HG03469 (cell line): ENCODE results near the gene MND1.
A peak's percentile ranks its signal among the peaks of the same experiment; 100 is the strongest.
"Not testable (repeated sequence)": the region's sequence is repeated elsewhere in the genome, so short reads cannot be mapped to it uniquely, and the experiment has no call there.

ENCODE experiments used
- ATAC-seq: cut with Tn5 transposase; IDR thresholded peaks from one replicate; pipeline ENCODE4 v1.9.1; 2021; ENCODE audit warnings: mild to moderate bottlenecking, moderate library complexity, moderate number of reproducible peaks; ENCODE audit not compliant: unreplicated experiment

The MND1 gene

DNA sequence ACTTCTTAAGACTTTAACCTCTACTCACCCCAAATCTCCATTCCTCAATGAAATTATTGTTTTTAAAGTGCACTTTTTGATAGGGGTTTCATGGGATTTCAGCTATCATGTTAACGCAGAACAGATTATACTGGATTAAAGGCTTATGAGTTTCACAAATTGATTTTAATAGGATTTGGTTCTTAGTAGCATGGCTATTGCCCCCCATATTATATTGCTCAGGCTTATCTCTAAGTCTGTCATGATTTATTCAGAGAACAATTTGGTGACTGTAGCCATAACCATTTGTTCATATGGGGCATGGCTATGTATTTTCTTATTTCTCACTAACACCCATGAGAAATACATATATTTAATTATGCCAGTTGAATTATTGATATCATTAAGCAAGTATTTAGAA lies 57.0 kb downstream of the MND1 start:
- no peak for ATAC-seq

DNA sequence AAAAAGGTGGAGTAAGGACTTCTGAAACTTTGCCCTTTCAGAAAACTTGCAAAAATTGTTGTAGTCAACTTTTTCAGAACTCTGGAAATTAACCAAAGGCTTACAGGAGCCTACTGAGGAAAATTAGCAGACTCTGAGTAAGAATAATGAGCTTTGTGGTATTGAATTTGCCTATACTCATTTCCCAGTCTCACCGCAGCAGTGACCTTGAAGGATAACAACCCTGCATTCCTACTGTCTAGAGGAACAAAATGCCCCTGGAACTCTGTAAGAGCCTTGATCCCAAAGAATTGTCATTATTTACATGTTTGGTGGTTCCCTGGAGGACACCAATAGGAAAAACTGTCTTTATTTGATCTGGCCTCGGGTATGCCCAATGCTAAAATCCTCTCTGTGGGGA lies 57.9 kb downstream of the MND1 start:
- no peak for ATAC-seq

DNA sequence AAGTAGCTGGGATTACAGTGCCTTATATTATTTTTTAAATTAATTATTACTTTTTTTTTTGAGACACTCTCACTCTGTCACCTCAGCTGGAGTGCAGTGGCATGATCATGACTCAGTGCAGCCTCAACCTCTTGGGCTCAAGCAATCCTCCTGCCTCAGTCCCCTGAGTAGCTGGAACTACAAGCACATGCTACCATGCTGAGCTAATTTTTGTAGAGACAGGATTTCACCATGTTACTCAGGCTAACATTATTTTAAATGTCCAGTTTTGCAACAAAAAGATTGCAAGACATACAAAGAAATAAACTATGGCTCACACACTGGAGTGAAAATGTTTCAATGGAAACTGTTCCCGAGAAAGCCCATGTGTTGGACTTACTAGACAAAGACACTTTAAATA lies 59.2 kb downstream of the MND1 start:
- ATAC-seq, result no peak

DNA sequence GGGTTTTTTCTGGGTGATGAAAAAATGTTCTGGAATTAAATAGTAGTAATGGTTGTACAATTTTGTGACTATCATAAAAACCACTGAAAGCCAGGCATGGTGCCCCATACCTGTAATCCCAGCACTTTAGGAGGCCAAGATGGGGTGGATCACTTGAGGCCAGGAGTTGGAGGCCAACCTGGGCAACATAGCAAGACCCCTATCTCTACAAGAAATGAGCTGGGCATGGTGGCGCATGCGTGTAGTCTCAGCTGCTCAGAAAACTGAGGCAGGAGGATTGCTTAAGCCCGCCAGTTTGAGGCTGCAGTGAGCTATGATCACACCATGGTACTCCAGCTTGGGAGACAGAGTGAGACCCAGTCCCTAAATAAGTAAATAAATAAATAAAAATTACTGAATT lies 63.4 kb downstream of the MND1 start:
- ATAC-seq, result no peak

DNA sequence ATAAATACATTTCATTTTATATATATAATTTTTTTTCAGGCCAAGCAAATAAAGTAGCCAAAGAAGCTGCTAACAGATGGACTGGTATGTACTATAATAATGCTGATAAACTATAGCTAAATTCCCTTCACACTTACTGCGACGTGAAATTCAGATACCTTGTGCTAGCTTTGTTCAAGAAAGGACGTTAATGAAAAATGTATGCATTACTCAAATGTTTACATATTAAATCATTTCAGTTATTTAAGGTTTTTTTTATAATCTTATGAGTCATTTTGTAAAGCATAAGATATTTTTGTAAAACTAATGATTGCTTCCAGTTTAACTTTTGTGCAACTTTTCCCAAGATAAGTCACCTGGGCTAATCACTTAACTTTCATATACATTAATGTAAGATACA lies 64.4 kb downstream of the MND1 start:
- no peak for ATAC-seq

DNA sequence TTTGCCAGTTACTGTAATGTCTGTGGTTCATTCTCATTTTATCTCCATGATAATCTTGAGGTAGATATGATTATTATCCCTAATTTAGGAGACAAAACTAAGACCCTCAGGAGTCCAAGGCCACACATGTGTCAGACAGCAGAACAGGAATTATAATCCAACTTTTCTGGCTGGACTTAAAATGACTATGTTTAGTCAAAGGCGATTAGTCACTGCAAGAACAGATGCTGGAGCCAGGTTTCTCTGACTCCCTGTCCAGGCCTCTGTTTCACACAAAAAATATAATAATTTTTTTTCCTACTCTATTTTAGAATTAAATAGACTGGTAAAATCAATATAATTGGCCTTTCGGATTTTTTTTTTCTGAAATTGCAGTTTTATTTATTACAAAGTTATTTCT lies 64.9 kb downstream of the MND1 start:
- ATAC-seq, result no peak

DNA sequence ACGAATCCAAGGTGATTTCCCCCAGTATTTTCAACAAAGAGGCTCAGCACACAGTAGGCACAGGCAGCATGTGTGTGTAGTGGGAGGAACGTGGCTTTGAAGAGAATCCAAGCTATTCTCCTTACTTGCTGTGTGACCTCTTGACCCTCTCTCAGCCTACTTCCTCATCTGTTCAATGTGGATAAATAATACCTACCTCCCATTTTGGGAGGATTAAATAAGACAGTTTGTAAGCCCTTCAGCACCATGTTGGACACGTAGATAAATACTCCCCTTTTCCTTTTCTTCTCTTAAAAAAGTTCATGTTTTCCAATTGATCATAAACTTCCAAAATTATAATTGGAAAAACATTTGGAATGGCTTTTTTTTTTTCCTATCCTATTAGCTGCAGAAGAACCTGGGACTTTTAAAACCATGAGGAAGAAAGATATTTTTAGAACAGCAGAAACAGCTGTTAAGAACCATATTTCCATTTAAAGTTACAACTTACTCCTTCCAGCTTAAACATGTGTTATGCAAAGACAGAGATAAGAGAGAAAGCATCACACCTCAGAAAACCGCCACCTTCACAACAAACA lies 65.5 kb downstream of the MND1 start:
- no peak for ATAC-seq

DNA sequence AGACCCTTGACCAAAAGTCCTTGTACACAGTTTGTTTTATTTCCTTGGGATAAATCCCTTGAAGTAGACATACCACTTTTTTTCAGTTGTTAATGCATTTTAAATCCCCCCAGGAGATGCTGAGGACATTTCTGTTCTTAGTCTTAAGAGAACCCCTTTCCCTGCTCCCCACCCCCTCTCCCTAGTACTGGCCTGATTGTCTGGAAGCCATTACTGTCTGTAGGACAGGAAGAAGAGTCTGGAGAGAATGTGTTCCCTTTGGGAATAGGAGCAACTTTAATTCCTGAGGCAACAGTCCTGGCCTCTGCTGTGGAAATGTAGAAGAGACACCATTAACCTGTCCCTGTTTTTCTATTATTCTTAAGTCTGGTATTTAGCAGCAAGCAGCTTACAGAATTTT lies 69.4 kb downstream of the MND1 start:
- no peak for ATAC-seq

DNA sequence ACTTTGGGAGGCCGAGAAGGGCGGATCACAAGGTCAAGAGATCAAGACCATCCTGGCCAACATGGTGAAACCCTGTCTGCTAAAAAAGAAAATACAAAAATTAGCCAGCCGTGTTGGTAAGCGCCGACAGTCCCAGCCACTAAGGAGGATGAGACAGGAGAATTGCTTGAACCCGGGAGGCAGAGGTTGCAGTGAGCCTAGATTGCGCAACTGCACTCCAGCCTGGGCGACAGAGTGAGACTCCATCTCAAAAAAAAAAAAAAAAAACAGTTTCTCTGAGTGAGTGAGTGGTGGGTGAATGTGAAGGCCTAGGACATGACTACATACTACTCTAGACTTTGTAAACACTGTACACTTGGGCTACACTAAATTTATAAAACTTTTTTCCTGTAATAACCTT lies 72.0 kb downstream of the MND1 start:
- ATAC-seq, result not testable (repeated sequence)

DNA sequence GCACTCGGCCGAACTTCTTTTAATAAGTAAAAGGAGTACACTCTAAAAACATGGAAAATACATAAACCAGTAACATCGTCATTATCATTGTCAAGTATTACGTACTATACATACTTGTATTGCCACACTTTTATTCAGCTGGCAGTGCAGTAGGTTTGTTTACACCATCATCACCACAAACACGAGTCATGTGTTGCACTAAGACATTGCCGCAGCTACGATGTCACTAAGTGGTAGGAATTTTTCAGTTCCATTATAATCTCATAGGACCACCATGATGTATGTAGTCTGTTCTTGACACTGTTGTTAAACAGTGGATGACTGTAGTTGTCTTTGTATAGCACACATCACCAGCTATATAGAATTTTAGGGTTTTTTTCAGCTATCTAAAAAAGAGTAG lies 73.6 kb downstream of the MND1 start:
- no peak for ATAC-seq

DNA sequence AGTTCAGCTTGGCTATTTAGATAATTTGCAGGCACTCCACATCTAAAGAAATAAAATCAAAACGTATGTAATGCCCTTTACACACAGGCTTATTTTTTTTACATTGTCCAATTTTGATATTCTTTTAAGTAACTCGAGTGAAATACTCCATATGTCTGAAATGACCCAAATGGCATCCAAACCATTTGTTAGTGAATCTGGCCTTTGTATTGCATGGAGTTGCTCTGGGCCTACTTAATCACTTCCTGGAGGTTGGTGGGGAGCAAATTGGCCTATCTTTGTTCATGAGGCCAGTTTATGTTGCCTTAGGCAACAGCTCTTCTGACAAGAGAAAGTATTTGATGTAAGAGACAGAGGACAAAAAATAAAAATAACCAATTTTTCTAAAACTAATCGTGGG lies 74.1 kb downstream of the MND1 start:
- no peak for ATAC-seq

DNA sequence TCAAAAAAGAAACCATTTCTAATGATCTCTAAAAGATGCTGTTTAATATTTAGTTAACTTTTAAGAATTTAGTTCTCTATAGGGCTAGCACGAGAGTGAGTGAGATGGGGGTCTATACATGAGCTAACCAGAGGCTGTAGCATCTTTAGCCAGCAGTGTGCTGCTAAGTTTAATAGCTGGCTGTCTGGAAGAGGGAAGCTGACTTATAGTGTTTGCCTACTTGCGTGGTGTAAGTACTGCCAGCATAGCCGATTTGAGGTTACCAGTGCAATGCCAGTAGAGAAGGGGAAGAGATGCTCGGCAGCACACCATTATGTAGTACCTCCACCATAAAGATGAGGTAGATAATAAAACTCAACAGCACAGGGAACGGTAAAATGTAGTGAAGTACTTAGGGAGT lies 74.5 kb downstream of the MND1 start:
- ATAC-seq, result no peak

DNA sequence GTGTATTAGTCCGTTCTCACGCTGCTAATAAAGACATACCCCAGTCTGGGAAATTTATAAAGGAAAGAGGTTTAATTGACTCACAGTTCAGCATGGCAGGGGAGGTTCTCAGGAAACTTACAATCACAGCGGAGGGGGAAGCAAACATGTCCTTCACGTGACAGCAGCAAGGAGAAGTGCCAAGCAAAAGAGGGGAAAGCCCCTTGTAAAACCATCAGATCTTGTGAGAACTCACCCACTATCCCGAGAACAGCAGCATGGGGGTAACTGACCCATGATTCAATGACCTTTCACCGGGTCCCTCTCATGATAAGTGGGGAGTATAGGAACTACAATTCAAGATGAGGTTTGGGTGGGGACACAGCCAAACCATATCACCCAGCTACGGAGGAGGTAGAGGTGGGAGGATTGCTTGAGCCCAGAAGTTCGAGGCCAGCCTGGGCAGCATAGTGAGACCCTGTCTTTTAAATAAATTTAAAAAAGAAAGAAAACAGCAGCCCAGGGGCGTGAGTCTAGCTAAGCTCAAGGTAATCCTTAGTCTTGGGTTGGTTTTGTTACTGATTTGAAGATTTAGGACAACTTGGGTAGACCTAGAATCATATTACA lies 75.3 kb downstream of the MND1 start:
- ATAC-seq, result no peak

DNA sequence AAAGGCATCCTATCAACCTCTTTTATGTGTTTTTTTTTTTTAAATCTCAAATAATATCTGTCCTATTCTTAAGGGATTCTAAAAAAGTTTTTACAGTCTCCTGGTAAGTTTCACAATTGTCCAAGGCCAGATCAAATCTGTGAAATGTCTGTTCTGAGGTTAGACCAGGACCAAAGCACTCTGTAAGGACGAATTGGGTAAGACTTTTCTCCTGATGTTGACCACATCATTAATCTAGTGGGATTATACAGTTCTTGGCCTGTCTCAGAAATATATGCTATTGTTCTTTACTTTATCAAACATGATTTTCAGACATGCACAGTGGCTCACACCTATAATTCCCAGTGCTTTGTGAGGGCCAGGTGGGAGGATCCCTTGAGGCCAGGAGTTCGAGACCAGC lies 75.9 kb downstream of the MND1 start:
- no peak for ATAC-seq

DNA sequence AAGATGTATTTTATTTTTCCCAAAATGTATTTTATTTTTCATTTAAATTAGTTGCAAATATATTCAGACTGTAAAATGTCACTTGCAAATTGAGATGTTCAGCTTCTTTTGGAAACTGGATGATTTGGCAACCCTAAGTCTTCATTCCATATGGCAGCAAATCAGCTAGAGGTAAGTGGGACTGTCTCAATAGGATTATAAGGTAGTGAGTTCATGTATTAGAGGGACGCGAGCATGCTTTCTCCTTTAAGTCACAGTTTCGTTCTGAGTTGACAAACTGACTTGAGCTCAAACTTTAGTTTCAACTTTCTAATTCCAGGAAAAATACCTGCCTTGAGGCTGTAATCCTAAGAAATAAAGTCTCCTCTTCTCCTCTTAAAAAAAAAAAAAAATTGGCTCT lies 77.5 kb downstream of the MND1 start:
- ATAC-seq, result peak; percentile 38

DNA sequence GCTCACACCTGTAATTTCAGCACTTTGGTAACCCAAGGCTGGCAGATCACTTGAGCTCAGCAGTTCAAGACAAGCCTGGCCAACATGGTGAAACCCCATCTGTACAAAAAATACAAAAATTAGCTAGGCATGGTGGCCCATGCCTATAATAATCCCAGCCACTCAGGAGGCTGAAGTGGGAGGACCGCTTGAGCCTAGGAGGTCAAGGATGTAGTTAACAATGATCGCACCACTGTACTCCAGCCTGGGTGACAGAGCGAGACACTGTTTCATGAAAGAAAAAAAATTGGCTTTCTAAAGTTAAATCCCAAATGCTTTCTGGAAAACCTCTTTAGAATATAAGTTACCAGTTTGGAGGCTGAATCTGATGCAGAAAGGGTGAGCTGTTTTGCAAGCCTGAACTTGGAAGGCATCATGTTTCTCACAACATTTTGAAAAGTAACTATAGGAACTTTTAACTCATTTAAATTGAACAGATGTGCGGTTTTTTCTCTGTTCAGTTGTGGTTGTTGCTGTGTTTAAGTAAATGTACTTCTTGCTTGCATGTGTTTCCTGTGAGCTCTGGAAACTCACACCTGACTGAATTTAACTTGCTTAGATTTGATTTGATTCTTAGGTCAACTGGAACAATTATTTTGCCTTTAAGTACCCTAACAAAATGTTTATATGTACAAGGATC lies 81.9 kb downstream of the MND1 start:
- peak; percentile 51 for ATAC-seq

DNA sequence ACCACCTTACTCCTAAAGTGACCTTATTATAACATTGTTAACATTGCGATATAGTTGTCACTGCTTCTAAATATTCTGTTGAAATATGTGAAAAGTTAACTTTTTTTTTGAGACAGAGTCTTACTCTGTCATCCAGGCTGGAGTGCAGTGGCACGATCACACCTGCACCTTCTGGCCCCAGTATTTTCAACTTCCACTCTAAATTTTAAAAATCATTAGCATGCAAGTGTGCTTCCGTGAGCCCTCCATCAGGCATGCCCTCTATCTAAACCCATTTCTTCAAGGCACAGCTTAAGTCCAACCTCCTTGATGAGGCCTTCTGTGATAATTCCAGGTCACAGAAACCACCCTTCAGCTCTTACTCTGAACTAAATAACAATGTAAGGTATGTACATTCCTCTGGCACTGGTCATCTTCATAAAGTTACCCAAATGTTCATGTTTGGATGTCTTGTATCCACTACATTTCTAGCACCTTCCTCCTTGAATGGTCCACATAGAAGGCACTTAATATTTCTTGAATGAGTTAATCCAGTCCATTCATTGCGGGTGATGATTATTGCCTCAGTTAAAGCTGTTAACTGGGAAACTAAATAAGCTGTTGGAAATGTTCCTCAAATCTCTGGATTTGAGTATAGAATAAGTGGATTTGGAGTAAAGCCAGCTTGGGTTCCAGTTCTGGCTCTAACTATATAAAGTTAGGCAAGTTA lies 83.0 kb downstream of the MND1 start:
- ATAC-seq, result no peak

DNA sequence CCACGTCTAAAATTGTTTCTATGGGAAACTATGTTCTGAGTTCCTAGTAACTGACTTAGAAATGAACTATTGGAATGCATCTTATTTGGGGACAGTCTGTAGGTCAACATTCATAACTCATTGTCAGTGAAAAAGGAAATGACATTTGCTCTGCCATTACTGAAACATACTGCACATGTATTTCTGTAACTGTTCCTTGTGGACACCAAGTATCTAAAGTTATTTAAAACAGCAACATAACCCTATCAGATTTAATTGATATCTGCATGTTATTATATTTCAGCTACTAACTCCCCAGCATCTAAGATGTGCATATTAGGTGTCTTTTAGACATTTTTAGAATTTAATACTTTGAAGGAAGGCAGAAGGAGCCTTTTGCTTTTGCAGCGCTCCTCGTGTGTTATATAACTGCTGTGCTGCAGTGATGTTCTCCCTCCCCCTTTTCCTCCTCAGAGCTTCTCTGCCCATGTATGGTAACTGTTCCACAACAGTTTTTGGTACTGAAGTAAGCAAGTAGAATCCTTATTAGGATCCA lies 84.5 kb downstream of the MND1 start:
- ATAC-seq, result no peak

DNA sequence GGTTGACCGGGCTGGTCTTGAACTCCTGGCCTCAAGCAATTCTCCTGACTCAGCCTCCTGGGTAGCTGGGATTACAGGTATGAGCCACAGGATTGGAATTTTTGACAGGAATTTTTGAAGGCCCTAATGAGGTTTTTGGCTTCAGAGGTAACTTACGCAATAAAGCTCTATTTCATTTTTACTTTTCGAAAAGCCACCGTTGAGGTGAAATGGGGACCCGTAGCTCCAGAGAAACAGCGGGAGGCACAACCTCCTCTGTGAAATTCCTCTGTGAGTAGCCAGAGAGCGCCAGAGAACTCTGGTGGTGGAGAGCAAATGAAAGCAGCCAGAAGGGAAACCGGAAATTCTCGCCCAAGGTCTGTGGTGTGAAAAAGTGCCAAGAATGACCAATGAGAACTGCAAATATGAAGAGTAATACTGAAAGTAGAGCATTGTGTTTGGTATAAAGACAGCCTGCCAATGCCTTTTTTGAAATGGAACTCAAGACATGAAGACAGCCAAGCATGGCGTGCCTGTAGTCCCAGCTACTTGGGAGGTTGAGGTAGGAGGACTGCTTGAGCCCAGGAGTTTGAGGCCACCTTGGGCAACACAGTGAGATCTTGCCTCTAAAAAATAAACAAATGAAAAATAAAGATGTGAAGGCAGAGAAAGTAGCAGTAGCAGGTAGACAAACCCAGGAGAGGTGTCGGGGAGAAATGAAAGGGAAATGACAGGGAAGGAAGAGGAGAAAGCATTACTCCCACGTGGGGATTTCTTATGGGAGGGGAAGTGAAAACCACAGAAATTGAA lies 88.7 kb downstream of the MND1 start:
- ATAC-seq, result peak; percentile 92

DNA sequence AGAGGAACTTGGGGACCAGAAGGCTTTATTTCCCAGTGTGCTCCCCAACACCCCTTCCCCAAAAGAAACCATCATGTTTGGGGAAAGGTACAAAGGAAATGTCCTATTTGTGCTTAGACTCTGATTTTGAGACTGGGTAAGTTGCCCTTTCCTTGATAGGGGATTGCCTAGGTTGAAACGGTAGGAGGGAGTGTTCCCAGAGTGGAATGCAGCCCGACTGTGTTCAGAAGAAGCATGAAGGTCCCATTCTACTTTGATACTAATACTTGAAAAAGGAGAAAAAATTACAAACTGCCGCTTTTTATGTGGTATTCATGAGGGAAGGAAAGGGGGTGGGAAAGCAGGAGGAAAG lies 89.2 kb downstream of the MND1 start:
- ATAC-seq, result no peak

DNA sequence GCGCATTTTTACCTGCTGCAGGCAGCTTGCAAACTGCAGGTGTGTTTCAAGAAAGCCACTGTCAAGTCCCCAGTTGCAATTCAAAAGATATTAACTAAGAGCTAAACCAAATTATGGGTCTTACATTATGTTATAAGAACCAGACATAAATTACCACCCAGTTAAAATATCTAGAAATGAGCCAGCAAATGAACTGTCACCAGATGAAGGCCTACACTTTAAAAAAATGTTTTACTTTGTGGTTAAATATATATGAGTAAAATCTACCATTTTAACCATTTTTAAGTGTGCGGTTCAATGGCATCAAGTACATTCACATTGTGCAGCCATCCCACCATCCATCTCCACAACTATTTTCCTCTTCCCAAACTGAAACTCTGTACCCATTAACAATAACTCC lies 89.7 kb downstream of the MND1 start:
- no peak for ATAC-seq
